HL-60 (cell line): ENCODE measurements around the gene IL4R.
A peak's percentile ranks its signal among the peaks of the same experiment; 100 is the strongest.

Experiments
- DNase-seq, 2 experiments: peaks; one replicate each; pipeline ENCODE4 v3.0.0-alpha.2; 2010 to 2020; ENCODE audit warnings: low read depth in 1 of 2, low spot score in 1 of 2
- H3K27ac ChIP-seq: fragments of 250-450 bp; sonication (Bioruptor Pico); replicated peaks from 2 replicates; pipeline ENCODE4 v1.5.1; 2020; ENCODE audit warnings: mild to moderate bottlenecking, moderate library complexity
- H3K27me3 ChIP-seq: fragments of 250-450 bp; sonication (Bioruptor Pico); 2 replicates; pipeline ENCODE4 v1.5.1; 2021; ENCODE audit warnings: mild to moderate bottlenecking, moderate library complexity; ENCODE audit not compliant: insufficient read depth, poor library complexity, severe bottlenecking
- H3K4me3 ChIP-seq: replicated peaks from 2 replicates; pipeline ENCODE4 v1.5.1; 2011; ENCODE audit warnings: mild to moderate bottlenecking, control low read depth, low read length; ENCODE audit not compliant: insufficient read depth
- GABPA ChIP-seq: IDR thresholded peaks from 2 replicates; pipeline ENCODE4 v1.6.1; 2012; ENCODE audit warnings: low read depth
- POLR2AphosphoS5 ChIP-seq: IDR thresholded peaks from 2 replicates; pipeline ENCODE4 v1.6.1; 2012; ENCODE audit warnings: low read depth
- SPI1 ChIP-seq: IDR thresholded peaks from 2 replicates; pipeline ENCODE4 v1.6.1; 2012; ENCODE audit warnings: low read depth, mild to moderate bottlenecking, borderline replicate concordance
- TF ChIP-seq, protein P1 (sequence below): IDR thresholded peaks from one replicate; pipeline ENCODE4 v1.5.1; 2011; ENCODE audit warnings: low read length, control low read depth, inconsistent platforms; ENCODE audit not compliant: insufficient read depth
- TF ChIP-seq, protein P2 (sequence below): IDR thresholded peaks from 2 replicates; pipeline ENCODE4 v1.6.1; 2012; ENCODE audit warnings: low read depth; ENCODE audit not compliant: insufficient replicate concordance

IL4R gene

GRCh38 chr16:27355610-27356009 lies 41.8 kb downstream of the IL4R start:
- H3K27ac ChIP-seq: no peak overlapping the region
- peak in 1 of 2 experiments; percentile 52 for DNase-seq
- H3K4me3 ChIP-seq: no peak overlapping the region
- TF ChIP-seq GABPA (no peak), SPI1 (no peak)
- TF ChIP-seq, protein P1, sequence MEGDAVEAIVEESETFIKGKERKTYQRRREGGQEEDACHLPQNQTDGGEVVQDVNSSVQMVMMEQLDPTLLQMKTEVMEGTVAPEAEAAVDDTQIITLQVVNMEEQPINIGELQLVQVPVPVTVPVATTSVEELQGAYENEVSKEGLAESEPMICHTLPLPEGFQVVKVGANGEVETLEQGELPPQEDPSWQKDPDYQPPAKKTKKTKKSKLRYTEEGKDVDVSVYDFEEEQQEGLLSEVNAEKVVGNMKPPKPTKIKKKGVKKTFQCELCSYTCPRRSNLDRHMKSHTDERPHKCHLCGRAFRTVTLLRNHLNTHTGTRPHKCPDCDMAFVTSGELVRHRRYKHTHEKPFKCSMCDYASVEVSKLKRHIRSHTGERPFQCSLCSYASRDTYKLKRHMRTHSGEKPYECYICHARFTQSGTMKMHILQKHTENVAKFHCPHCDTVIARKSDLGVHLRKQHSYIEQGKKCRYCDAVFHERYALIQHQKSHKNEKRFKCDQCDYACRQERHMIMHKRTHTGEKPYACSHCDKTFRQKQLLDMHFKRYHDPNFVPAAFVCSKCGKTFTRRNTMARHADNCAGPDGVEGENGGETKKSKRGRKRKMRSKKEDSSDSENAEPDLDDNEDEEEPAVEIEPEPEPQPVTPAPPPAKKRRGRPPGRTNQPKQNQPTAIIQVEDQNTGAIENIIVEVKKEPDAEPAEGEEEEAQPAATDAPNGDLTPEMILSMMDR: peak; percentile 37
- no peaks in the 10 kb centered on the region for H3K27me3 ChIP-seq

GRCh38 chr16:27356794-27357193 lies 43.0 kb downstream of the IL4R start:
- Histone ChIP-seq H3K4me3 (no peak overlapping the region), H3K27ac (no peak overlapping the region), H3K27me3 (no peaks in the 10 kb centered on the region)
- DNase-seq: no peak
- TF ChIP-seq, protein P2, sequence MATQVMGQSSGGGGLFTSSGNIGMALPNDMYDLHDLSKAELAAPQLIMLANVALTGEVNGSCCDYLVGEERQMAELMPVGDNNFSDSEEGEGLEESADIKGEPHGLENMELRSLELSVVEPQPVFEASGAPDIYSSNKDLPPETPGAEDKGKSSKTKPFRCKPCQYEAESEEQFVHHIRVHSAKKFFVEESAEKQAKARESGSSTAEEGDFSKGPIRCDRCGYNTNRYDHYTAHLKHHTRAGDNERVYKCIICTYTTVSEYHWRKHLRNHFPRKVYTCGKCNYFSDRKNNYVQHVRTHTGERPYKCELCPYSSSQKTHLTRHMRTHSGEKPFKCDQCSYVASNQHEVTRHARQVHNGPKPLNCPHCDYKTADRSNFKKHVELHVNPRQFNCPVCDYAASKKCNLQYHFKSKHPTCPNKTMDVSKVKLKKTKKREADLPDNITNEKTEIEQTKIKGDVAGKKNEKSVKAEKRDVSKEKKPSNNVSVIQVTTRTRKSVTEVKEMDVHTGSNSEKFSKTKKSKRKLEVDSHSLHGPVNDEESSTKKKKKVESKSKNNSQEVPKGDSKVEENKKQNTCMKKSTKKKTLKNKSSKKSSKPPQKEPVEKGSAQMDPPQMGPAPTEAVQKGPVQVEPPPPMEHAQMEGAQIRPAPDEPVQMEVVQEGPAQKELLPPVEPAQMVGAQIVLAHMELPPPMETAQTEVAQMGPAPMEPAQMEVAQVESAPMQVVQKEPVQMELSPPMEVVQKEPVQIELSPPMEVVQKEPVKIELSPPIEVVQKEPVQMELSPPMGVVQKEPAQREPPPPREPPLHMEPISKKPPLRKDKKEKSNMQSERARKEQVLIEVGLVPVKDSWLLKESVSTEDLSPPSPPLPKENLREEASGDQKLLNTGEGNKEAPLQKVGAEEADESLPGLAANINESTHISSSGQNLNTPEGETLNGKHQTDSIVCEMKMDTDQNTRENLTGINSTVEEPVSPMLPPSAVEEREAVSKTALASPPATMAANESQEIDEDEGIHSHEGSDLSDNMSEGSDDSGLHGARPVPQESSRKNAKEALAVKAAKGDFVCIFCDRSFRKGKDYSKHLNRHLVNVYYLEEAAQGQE: no peak
- TF ChIP-seq SPI1: no peak
- no peak for TF ChIP-seq POLR2AphosphoS5
- TF ChIP-seq, protein P1: no peak
- no peak for TF ChIP-seq GABPA

- Histone ChIP-seq H3K27ac (no peak overlapping the region), H3K4me3 (no peak overlapping the region), H3K27me3 (no peaks in the 10 kb centered on the region)
- no peak for DNase-seq
- TF ChIP-seq, protein P2: no peak
- TF ChIP-seq POLR2AphosphoS5: no peak
- TF ChIP-seq SPI1: no peak
- TF ChIP-seq GABPA: no peak
- TF ChIP-seq, protein P1: no peak
These were observed 45.3 kb downstream of the IL4R start for GRCh38 chr16:27359051-27359450.

DNA sequence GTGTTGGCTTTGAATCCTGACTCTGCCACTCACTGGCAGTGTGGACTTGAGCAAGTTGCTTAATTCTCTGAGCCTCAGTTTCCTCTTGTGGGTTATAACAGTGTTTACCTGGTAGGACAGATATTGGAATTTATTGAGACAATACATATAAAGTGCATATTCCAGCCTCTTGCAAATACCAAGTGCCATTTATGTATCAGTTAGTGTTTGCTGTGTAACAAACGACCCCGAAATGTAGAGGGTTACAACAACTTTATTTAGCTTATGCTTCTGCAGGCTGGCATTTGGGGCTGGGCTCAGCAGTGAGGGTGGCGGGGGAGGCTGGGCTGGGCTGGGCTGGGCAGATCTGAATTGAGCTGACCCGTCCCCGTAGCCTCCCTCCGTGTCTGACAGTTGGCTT lies 45.8 kb downstream of the IL4R start:
- TF ChIP-seq GABPA (no peak), SPI1 (no peak), POLR2AphosphoS5 (no peak)
- TF ChIP-seq, protein P1: no peak
- TF ChIP-seq, protein P2: no peak
- DNase-seq: no peak
- H3K4me3 ChIP-seq: no peak overlapping the region
- H3K27me3 ChIP-seq: no peaks in the 10 kb centered on the region
- H3K27ac ChIP-seq: no peak overlapping the region
